ENCODE results near the gene MMP11. TPM values are rescaled to one million over a fixed set of nuclear protein-coding genes. Genes with fewer than 3 reads are reported as not detected.

The MMP11 gene
- total and polyA plus RNA-seq, 2 of the 13 experiments (the other 11 are each of a cell fraction or from before 2014, with no cell fraction given) = 8.9 to 28.6 TPM

- in situ Hi-C loops (cut with HindIII; ENCODE audit: extremely low pct_ligation_motif_present, low pct_unique_long_range_greater_than_20kb) (loop anchor here (5.0 kb wide), 1 partner anchor 65 kb away; no protein-coding TSS in a partner anchor), intact Hi-C loops (cut with micrococcal nuclease; ENCODE audit: unreplicated experiment) (no loop called here)
- WGBS (ENCODE audit: low lambda C conversion rate) = 93% methylated on average over 7 of the region's 16 CpGs
- Histone ChIP-seq H2AFZ (ENCODE audit: low read length) (no peak overlapping the region), H3K79me2 (ENCODE audit: insufficient read depth, low read length) (no peaks in the 10 kb centered on the region), H3K9me3 (ENCODE audit: low read length) (no peaks in the 10 kb centered on the region), H3K4me2 (ENCODE audit: low read depth, low read length) (no peak overlapping the region), H3K4me1 (ENCODE audit: insufficient read depth, low read length) (peaks cover 69% of the 10 kb centered on the region), H3K27ac (ENCODE audit: extremely low read length, insufficient read depth, low read length) (no peak overlapping the region), H3K36me3 (replicated peaks in 1 of 2; ENCODE audit: control insufficient read depth in 1 of 2, insufficient read depth in 2 of 2, low read length in 2 of 2) (no peaks in the 10 kb centered on the region), H4K20me1 (ENCODE audit: insufficient read depth, low read length) (peaks cover under 1% of the 10 kb centered on the region; the same call in 1 of the 2 replicates), H3K4me3 (replicated peaks in 1 of 3; ENCODE audit: insufficient read depth in 1 of 3, low read depth in 2 of 3, low read length in 3 of 3) (no peak overlapping the region), H3K9ac (ENCODE audit: insufficient read depth, low read depth, low read length) (no peak overlapping the region), H3K27me3 (ENCODE audit: control insufficient read depth in 1 of 2, insufficient read depth in 2 of 2, low read length in 2 of 2) (no peaks in the 10 kb centered on the region)
- ATAC-seq (no peak), DNase-seq (ENCODE audit: low spot score) (no peak), FAIRE-seq (no peak)
- TF ChIP-seq, protein P1, sequence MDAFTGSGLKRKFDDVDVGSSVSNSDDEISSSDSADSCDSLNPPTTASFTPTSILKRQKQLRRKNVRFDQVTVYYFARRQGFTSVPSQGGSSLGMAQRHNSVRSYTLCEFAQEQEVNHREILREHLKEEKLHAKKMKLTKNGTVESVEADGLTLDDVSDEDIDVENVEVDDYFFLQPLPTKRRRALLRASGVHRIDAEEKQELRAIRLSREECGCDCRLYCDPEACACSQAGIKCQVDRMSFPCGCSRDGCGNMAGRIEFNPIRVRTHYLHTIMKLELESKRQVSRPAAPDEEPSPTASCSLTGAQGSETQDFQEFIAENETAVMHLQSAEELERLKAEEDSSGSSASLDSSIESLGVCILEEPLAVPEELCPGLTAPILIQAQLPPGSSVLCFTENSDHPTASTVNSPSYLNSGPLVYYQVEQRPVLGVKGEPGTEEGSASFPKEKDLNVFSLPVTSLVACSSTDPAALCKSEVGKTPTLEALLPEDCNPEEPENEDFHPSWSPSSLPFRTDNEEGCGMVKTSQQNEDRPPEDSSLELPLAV (CRISPR knock-in tag; conservative IDR thresholded peaks at IDR 0.05; ENCODE audit: low read depth) = no peak
- TF ChIP-seq, protein P2, sequence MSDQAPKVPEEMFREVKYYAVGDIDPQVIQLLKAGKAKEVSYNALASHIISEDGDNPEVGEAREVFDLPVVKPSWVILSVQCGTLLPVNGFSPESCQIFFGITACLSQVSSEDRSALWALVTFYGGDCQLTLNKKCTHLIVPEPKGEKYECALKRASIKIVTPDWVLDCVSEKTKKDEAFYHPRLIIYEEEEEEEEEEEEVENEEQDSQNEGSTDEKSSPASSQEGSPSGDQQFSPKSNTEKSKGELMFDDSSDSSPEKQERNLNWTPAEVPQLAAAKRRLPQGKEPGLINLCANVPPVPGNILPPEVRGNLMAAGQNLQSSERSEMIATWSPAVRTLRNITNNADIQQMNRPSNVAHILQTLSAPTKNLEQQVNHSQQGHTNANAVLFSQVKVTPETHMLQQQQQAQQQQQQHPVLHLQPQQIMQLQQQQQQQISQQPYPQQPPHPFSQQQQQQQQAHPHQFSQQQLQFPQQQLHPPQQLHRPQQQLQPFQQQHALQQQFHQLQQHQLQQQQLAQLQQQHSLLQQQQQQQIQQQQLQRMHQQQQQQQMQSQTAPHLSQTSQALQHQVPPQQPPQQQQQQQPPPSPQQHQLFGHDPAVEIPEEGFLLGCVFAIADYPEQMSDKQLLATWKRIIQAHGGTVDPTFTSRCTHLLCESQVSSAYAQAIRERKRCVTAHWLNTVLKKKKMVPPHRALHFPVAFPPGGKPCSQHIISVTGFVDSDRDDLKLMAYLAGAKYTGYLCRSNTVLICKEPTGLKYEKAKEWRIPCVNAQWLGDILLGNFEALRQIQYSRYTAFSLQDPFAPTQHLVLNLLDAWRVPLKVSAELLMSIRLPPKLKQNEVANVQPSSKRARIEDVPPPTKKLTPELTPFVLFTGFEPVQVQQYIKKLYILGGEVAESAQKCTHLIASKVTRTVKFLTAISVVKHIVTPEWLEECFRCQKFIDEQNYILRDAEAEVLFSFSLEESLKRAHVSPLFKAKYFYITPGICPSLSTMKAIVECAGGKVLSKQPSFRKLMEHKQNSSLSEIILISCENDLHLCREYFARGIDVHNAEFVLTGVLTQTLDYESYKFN (CRISPR knock-in tag; conservative IDR thresholded peaks at IDR 0.05) = no peak
- TF ChIP-seq, protein P3, sequence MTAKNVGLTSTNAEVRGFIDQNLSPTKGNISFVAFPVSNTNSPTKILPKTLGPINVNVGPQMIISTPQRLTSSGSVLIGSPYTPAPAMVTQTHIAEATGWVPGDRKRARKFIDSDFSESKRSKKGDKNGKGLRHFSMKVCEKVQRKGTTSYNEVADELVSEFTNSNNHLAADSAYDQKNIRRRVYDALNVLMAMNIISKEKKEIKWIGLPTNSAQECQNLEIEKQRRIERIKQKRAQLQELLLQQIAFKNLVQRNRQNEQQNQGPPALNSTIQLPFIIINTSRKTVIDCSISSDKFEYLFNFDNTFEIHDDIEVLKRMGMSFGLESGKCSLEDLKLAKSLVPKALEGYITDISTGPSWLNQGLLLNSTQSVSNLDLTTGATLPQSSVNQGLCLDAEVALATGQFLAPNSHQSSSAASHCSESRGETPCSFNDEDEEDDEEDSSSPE (CRISPR knock-in tag; IDR thresholded peaks at IDR 0.05) = no peak
- TF ChIP-seq ARNT2 (CRISPR knock-in tag; IDR thresholded peaks at IDR 0.05; ENCODE audit: low read depth) (no peak), ZNF556 (CRISPR knock-in tag; IDR thresholded peaks at IDR 0.05; ENCODE audit: borderline replicate concordance) (no peak), ZNF350 (CRISPR knock-in tag; IDR thresholded peaks at IDR 0.05; ENCODE audit: borderline replicate concordance, low read depth) (no peak), SETDB1 (CRISPR knock-in tag; IDR thresholded peaks at IDR 0.05; ENCODE audit: borderline replicate concordance) (no peak), SRSF9 (IDR thresholded peaks at IDR 0.05; ENCODE audit: borderline replicate concordance, insufficient read depth, low read depth, low read length, poor library complexity, severe bottlenecking) (no peak)
- no TSS peak for BruUV-seq (replicated peaks)
- CTCF ChIA-PET (ENCODE audit: low intra/inter-chr PET ratio, low total read pairs) = no interaction called here
- POLR2A ChIA-PET = no interaction called here
These were observed 9.6 kb downstream of the MMP11 start for GRCh38 chr22:23782252-23782651.
